K562 (cell line): ENCODE measurements around the gene IDUA. TPM values are rescaled to one million over a fixed set of nuclear protein-coding genes. Genes with fewer than 3 reads are reported as not detected.
"Not testable (repeated sequence)": the region's sequence is repeated elsewhere in the genome, so short reads cannot be mapped to it uniquely, and the experiment has no call there.

ENCODE experiments used
- ATAC-seq: fragments of 200-7000 bp; cut with Tn5 transposase; 3 replicates; pipeline ENCODE4 v1.9.1; 2020; ENCODE audit warnings: moderate library complexity
- BruUV-seq: library from RNA; stranded (reverse); fragments of 400-500 nt; replicated peaks from 2 replicates; lab custom pipeline; 2021; lab: Mats Ljungman, UMichigan
- CTCF ChIA-PET: fragments of 300-600 bp; formaldehyde crosslinking; extraction: SDS; loops from one replicate; lab custom pipeline; 2021; ENCODE audit warnings: low intra/inter-chr PET ratio; lab: Yijun Ruan, JAX
- POLR2A ChIA-PET: fragments of 300-600, 350-650 bp; sonication (Branson Sonifier 250); formaldehyde crosslinking; extraction: SDS; loops from one replicate; lab custom pipeline; 2021; ENCODE audit warnings: antibody characterized with exemption, inconsistent platforms; lab: Yijun Ruan, JAX
- DNase-seq, 4 experiments: peaks; one replicate each; pipeline versions ENCODE4 v3.0.0 to v3.0.0-alpha.2; 2011 to 2018; ENCODE audit warnings: low spot score in 3 of 4, mixed read lengths in 3 of 4; ENCODE audit errors: extremely low read depth in 1 of 4
- FAIRE-seq: peaks from 2 replicates; lab custom pipeline; 2011; peaks lifted over from hg19 to GRCh38; lab: Jason Lieb, UNC
- H2AFZ ChIP-seq: 2 replicates; pipeline ENCODE4 v1.6.0; 2011; ENCODE audit warnings: low read depth, low read length, control low read depth, inconsistent platforms
- H3K27ac ChIP-seq: fragments of 200-600 bp; 3 replicates; pipeline ENCODE4 v1.8.0; 2011; ENCODE audit warnings: low read depth, mild to moderate bottlenecking, control low read depth, inconsistent platforms, low read length, moderate library complexity, mixed read lengths; ENCODE audit errors: extremely low read depth
- H3K27me3 ChIP-seq, 2 experiments: fragments of 300-600 bp in 1 of 2; 2 replicates in 1 of 2; 3 replicates in 1 of 2; pipeline versions ENCODE4 v1.6.0 to v1.8.0; 2011; ENCODE audit warnings: inconsistent platforms in 2 of 2, low read length in 2 of 2, mild to moderate bottlenecking in 1 of 2, mixed read lengths in 1 of 2, moderate library complexity in 1 of 2; ENCODE audit not compliant: control insufficient read depth in 2 of 2, insufficient read depth in 2 of 2
- H3K36me3 ChIP-seq: fragments of 300-600 bp; 3 replicates; pipeline ENCODE4 v1.8.0; 2011; ENCODE audit warnings: mild to moderate bottlenecking, low read length, inconsistent platforms; ENCODE audit not compliant: control insufficient read depth, insufficient read depth
- H3K4me1 ChIP-seq, 2 experiments: fragments of 200-600 bp in 1 of 2; replicated peaks in 1 of 2; 2 replicates in 1 of 2; 3 replicates in 1 of 2; pipeline versions ENCODE4 v1.5.1 to v1.8.0; 2011; ENCODE audit warnings: inconsistent platforms in 2 of 2, low read length in 2 of 2, mild to moderate bottlenecking in 1 of 2, mixed read lengths in 1 of 2, moderate library complexity in 1 of 2; ENCODE audit not compliant: control insufficient read depth in 2 of 2, insufficient read depth in 2 of 2
- H3K4me2 ChIP-seq: 2 replicates; pipeline ENCODE4 v1.6.1; 2011; ENCODE audit warnings: low read length, control low read depth, inconsistent platforms, mixed read lengths; ENCODE audit not compliant: insufficient read depth
- H3K4me3 ChIP-seq: fragments of 200-600 bp; sonication (generic), shearing (Covaris generic); 2 replicates; pipeline ENCODE4 v1.5.1; 2016; ENCODE audit warnings: control low read depth, inconsistent platforms
- H3K79me2 ChIP-seq: fragments of 200-600 bp; 3 replicates; pipeline ENCODE4 v1.8.0; 2011; ENCODE audit warnings: low read length, inconsistent platforms; ENCODE audit not compliant: control insufficient read depth, insufficient read depth
- H3K9ac ChIP-seq, 2 experiments: 2 replicates each; pipeline versions ENCODE4 v1.6.0 to v1.6.1; 2011; ENCODE audit warnings: low read depth in 2 of 2, low read length in 2 of 2, control low read depth in 1 of 2, inconsistent platforms in 1 of 2, mild to moderate bottlenecking in 1 of 2, mixed read lengths in 1 of 2; ENCODE audit not compliant: insufficient read depth in 1 of 2
- H3K9me1 ChIP-seq: one replicate; pipeline ENCODE4 v1.6.0; 2011; ENCODE audit warnings: inconsistent platforms, mild to moderate bottlenecking, low read length, moderate library complexity; ENCODE audit not compliant: control insufficient read depth, insufficient read depth
- H3K9me3 ChIP-seq: replicated peaks from 2 replicates; pipeline ENCODE4 v1.5.1; 2011; ENCODE audit warnings: low read depth, low read length, inconsistent platforms; ENCODE audit not compliant: control insufficient read depth, insufficient read depth
- H4K20me1 ChIP-seq: replicated peaks from 2 replicates; pipeline ENCODE4 v1.6.1; 2011; ENCODE audit warnings: low read length, inconsistent platforms, mixed read lengths; ENCODE audit not compliant: control insufficient read depth, insufficient read depth
- ARID3A ChIP-seq: IDR thresholded peaks from 2 replicates; pipeline ENCODE4 v1.6.1; 2012; ENCODE audit warnings: low read depth, low read length, improper control_type of control experiment, borderline replicate concordance
- CCAR2 ChIP-seq: fragments of 200-400 bp; formaldehyde crosslinking; IDR thresholded peaks from 2 replicates; pipeline ENCODE4 v1.6.1; 2017; ENCODE audit warnings: mild to moderate bottlenecking, low read depth, low read length
- CREB1 ChIP-seq, 2 experiments: sonication (generic) in 1 of 2; formaldehyde crosslinking in 1 of 2; IDR thresholded peaks; 2 replicates each; pipeline versions ENCODE4 v1.6.1 to v1.8.0; 2012 to 2022; ENCODE audit warnings: inconsistent platforms in 1 of 2, mild to moderate bottlenecking in 1 of 2, missing genetic modification reagents in 1 of 2, moderate library complexity in 1 of 2
- ESRRA ChIP-seq: fragments of 450-650 bp; IDR thresholded peaks from 2 replicates; pipeline ENCODE4 v1.6.1; 2014; ENCODE audit warnings: low read depth, mild to moderate bottlenecking, moderate library complexity, borderline replicate concordance
- MAFF ChIP-seq: IDR thresholded peaks from 2 replicates; pipeline ENCODE4 v1.6.1; 2012; ENCODE audit warnings: low read length, improper control_type of control experiment
- POLR2G ChIP-seq: fragments of 200-400 bp; formaldehyde crosslinking; IDR thresholded peaks from 2 replicates; pipeline ENCODE4 v1.6.1; 2017; ENCODE audit warnings: low read depth, mild to moderate bottlenecking, antibody characterized with exemption, low read length, moderate library complexity
- SREBF1 ChIP-seq: fragments of 150-350 bp; IDR thresholded peaks from 2 replicates; pipeline ENCODE4 v1.6.1; 2014; ENCODE audit warnings: antibody characterized with exemption, low read depth, low read length, borderline replicate concordance
- WGBS: fragments of 100-300 bp; shearing (Covaris generic); methylation state at CpG from one replicate; pipeline ENCODE4 v1.1.6; 2016; ENCODE audit warnings: low coverage, mixed read lengths; ENCODE audit not compliant: insufficient coverage; ENCODE audit errors: missing lambda C conversion rate; 5-methylcytosine and 5-hydroxymethylcytosine counted together
- in situ Hi-C: fragments of 300-500 bp; cut with MboI; formaldehyde crosslinking; loops from 4 replicates; pipeline ENCODE4 v1.15.0; 2018; ENCODE audit warnings: inconsistent platforms, mixed read lengths
- intact Hi-C: fragments of 100-400 bp; cut with micrococcal nuclease; formaldehyde crosslinking; loops from 2 replicates; pipeline ENCODE4 v1.14.2; 2022
- polyA plus RNA-seq, 8 experiments: library from polyadenylated mRNA; depleted of rRNA in 4 of 8; stranded (reverse) in 5 of 8; unstranded in 3 of 8; fragments of >200 nt; fragmentation: Nextera tagmentation in 2 of 8; fragmentation: Illumina TruSeq in 1 of 8; extraction: Ambion mirVana in 2 of 8; extraction: Trizol in 1 of 8; gene quantifications; 2 replicates each; pipeline versions ENCODE4 v1.2.1 to v1.2.3, GENCODE V29; 2011 to 2014; ENCODE audit warnings: inconsistent platforms in 1 of 8, missing spikeins in 1 of 8
- total RNA-seq, 7 experiments: library from RNA; depleted of rRNA in 6 of 7; stranded (reverse); fragments of >200 nt in 6 of 7; fragmentation: Illumina TruSeq in 2 of 7; extraction: Trizol in 2 of 7; gene quantifications; 2 replicates each; pipeline versions ENCODE4 v1.2.1 to v1.2.3, GENCODE V29; 2011 to 2021; ENCODE audit warnings: low replicate concordance in 1 of 7

Gene IDUA
- total and polyA plus RNA-seq, 9 of the 15 experiments (the other 6 are each of a cell fraction or from before 2014, with no cell fraction given) = 0.04 to 16.1 (median 1.2) TPM

GRCh38 chr4:999240-999863 is 12.5 kb downstream of the IDUA start:
- H3K4me2 ChIP-seq, H3K9me1 ChIP-seq, H3K27me3 ChIP-seq, BruUV-seq, H3K27ac ChIP-seq, DNase-seq, H4K20me1 ChIP-seq, in situ Hi-C loops, CTCF ChIA-PET, H3K9me3 ChIP-seq, POLR2A ChIA-PET, H3K36me3 ChIP-seq, H2AFZ ChIP-seq, H3K4me3 ChIP-seq, ATAC-seq, FAIRE-seq, H3K9ac ChIP-seq: not testable (repeated sequence)
- Histone ChIP-seq H3K79me2 (peaks cover 13% of the 10 kb centered on the region; the same call in 2 of the 3 replicates), H3K4me1 (peaks cover 20 to 59% of the 10 kb centered on the region in 2 experiments)
- peak; percentile 51; the same call in 1 of the 2 replicates for TF ChIP-seq POLR2G
- intact Hi-C loops = loop anchor here (10.0 kb wide), 1 partner anchor 45 kb away; no protein-coding TSS in a partner anchor
- 82% methylated on average over 10 of the region's 21 CpGs for WGBS

GRCh38 chr4:999882-1000425 is 13.1 kb downstream of the IDUA start:
- in situ Hi-C loops = no loop called here
- H3K9me3 ChIP-seq = no peaks in the 10 kb centered on the region
- no peaks in the 10 kb centered on the region for H3K9me1 ChIP-seq
- ChIA-PET POLR2A (interaction anchor here (0.7 kb wide), 1 partner anchor 13 kb away, joined by 3 read pairs; no protein-coding TSS in a partner anchor), CTCF (no interaction called here)
- peaks cover 18 to 59% of the 10 kb centered on the region in 2 experiments for H3K4me1 ChIP-seq
- H4K20me1 ChIP-seq = no peaks in the 10 kb centered on the region
- ATAC-seq = no peak
- no peak for DNase-seq
- H3K27ac ChIP-seq = no peak overlapping the region
- WGBS = 86% methylated on average over 4 of the region's 18 CpGs
- intact Hi-C loops = loop anchor here (10.0 kb wide), 1 partner anchor 45 kb away; no protein-coding TSS in a partner anchor
- H3K27me3 ChIP-seq = no peaks in the 10 kb centered on the region
- TF ChIP-seq CREB1 (IDR thresholded peaks at IDR 0.05) (no peak), CREB1 (CRISPR knock-in tag; IDR thresholded peaks at IDR 0.05) (no peak), ARID3A (no peak), CCAR2 (no peak), ESRRA (no peak), SREBF1 (no peak), MAFF (no peak)
- TF ChIP-seq, all 486 proteins: peak for 0
- H3K9ac ChIP-seq = no peak overlapping the region
- no peak for FAIRE-seq
- H2AFZ ChIP-seq = no peak overlapping the region
- no peak overlapping the region for H3K4me3 ChIP-seq
- H3K79me2 ChIP-seq = peaks cover 13% of the 10 kb centered on the region; the same call in 2 of the 3 replicates
- no peak overlapping the region for H3K4me2 ChIP-seq
- BruUV-seq = no TSS peak
- no peaks in the 10 kb centered on the region for H3K36me3 ChIP-seq
